ENCODE results near the gene BMERB1.
"Not testable (repeated sequence)": the region's sequence is repeated elsewhere in the genome, so short reads cannot be mapped to it uniquely, and the experiment has no call there.

Gene BMERB1

GRCh38 chr16:15434425-15435215, at the start of gene BMERB1:
Gene BMERB1 (plus strand): TSS chr16:15434588. CDS start chr16:15434654, 66 bp downstream.
- in situ Hi-C loops (cut with MboI; ENCODE audit: low sequenced_read_pairs): no loop called here

- in situ Hi-C loops (cut with MboI; ENCODE audit: low sequenced_read_pairs): not testable (repeated sequence)
Observed at GRCh38 chr16:15388060-15388459, 46.3 kb upstream of the BMERB1 start.

- in situ Hi-C loops (cut with MboI; ENCODE audit: low sequenced_read_pairs): not testable (repeated sequence)
Observed at GRCh38 chr16:15389916-15390315, 44.5 kb upstream of the BMERB1 start.

DNA sequence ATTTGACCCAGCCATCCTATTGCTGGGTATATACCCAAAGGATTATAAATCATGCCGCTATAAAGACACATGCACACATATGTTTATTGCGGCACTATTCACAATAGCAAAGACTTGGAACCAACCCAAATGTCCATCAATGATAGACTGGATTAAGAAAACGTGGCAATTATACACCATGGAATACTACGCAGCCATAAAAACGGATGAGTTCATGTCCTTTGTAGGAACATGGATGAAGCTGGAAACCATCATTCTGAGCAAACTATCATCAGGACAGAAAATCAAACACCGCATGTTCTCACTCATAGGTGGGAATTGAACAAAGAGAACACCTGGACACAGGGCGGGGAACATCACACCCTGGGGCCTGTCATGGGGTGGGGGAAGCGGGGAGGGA, 41.4 kb upstream of the BMERB1 start:
- in situ Hi-C loops (cut with MboI; ENCODE audit: low sequenced_read_pairs): not testable (repeated sequence)

DNA sequence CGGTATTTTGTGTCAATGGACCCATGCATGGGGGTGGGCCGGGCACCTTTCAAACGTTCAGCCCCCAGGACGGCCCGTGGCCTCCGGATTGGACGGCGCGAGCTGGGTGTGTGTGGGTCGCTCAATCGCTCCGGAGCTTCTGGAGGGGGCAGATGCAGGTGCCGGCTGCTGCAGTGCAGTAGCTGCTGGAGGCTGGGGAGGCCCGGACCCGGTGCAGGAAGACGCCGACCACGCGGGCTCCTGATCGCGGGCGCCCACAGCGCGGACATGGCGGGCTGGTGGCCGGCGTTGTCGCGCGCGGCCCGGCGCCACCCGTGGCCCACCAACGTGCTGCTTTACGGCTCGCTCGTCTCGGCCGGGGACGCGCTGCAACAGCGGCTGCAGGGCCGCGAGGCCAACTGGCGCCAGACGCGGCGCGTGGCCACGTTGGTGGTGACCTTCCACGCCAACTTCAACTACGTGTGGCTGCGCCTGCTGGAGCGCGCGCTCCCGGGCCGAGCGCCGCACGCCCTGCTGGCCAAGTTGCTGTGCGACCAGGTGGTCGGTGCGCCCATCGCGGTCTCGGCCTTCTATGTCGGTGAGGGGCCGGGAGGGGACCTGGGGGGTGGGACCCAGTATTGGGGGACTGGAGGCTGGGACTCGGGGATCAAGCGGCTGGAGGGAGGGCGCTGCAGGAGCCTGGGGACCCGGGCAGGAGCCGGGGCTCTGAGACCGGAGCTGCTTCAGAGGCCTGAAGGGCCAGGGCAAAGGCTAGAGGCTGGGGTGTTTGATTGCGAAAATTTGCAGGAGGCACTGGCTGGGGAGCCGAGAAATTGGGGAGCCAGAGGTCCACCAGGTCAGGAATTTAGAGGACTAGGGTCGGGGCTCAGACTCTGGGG, 38.5 kb upstream of the BMERB1 start, which contains the start of gene MPV17L:
MPV17L (plus strand) TSS at position 124 of the 878 bp plus-strand sequence; CDS start at position 268, 144 bp downstream.
- in situ Hi-C loops (cut with MboI; ENCODE audit: low sequenced_read_pairs): not testable (repeated sequence)

GRCh38 chr16:15396509-15396829, 37.9 kb upstream of the BMERB1 start:
- in situ Hi-C loops (cut with MboI; ENCODE audit: low sequenced_read_pairs): not testable (repeated sequence)

GRCh38 chr16:15396948-15397594, 37.3 kb upstream of the BMERB1 start:
- in situ Hi-C loops (cut with MboI; ENCODE audit: low sequenced_read_pairs): no loop called here

GRCh38 chr16:15398618-15399316, 35.6 kb upstream of the BMERB1 start:
- in situ Hi-C loops (cut with MboI; ENCODE audit: low sequenced_read_pairs): no loop called here

DNA sequence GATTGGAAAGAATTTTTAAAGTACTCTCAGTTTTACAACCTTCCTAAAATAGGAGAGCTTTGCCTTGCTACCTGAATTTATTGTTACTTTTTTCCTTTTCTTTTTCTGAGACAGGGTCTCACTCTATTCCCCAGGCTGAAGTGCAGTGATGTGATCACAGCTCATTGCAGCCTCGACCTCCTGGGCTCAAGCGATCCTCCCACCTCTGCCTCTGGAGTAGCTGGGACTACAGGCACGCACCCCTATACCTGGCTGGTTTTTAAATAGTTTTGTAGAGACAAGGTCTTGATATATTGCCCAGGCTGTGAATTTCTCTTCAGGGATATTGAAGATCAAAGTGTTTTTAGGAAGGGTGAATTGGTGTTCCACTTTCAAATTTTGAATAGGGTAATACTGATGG, 35.1 kb upstream of the BMERB1 start:
- in situ Hi-C loops (cut with MboI; ENCODE audit: low sequenced_read_pairs): no loop called here

DNA sequence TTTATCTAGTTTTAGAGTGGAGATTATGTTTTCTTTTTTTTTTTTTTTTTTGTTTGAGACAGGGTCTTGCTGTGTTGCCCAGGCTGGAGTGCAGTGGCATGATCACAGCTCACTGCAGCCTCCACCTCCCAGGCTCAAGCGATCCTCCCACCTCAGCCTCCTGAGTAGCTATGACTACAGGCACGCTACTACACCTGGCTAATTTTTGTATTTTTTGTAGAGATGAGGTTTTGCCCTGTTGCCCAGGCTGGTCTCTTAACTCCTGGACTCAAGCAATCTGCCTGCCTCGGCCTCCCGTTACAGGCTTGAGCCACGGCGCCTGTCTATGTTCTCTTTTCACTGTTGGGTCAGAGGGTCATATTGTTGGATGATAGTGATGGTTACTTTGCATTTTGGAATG, 34.1 kb upstream of the BMERB1 start:
- in situ Hi-C loops (cut with MboI; ENCODE audit: low sequenced_read_pairs): not testable (repeated sequence)

- in situ Hi-C loops (cut with MboI; ENCODE audit: low sequenced_read_pairs): no loop called here
Observed at GRCh38 chr16:15401972-15402371, 32.4 kb upstream of the BMERB1 start.

DNA sequence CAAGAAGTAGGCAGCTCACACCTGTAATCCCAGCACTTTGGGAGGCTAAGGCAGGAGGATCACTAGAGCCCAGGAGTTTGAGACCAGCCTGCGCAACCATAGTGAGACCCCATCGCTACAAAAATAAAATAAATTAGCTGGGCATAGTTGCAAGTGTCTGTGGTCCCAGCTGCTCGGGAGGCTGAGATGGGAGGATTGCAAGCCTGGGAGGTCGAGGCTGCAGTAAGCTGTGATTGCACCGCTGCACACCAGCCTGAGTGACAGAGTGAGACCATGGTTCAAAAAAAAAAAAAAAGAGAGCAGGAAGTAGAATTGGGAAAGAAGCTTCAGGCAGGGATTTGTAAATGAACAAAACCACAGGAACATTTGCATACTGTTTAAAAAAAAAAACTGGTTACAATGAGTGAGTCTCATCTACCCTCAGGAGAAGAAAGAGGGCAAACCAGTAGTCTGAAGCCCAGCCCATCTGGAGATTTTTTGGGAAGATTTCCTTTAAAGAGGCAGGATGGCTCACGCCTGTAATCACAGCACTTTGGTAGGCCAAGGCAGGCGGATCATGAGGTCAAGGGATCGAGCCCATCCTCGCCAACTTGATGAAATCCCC, 30.9 kb upstream of the BMERB1 start:
- in situ Hi-C loops (cut with MboI; ENCODE audit: low sequenced_read_pairs): no loop called here

DNA sequence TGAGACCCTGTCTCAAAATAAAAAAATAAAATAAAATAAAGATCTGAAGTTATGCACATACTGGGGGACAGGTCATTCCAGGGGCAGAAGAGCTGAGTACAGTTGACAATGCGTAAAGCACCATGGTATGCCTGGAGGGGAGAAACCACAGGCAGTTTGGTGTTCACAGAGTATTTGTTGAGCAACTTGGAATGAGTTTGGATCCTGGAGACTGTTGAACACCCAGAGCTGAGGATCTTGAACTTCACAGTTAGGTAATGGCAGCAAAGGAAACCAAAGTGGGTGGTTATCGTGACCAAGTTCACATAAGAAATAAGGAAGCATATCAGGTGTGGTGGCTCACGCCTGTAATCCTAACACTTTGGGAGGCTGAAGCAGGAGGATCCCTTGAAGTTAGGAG, 30.3 kb upstream of the BMERB1 start:
- in situ Hi-C loops (cut with MboI; ENCODE audit: low sequenced_read_pairs): not testable (repeated sequence)

DNA sequence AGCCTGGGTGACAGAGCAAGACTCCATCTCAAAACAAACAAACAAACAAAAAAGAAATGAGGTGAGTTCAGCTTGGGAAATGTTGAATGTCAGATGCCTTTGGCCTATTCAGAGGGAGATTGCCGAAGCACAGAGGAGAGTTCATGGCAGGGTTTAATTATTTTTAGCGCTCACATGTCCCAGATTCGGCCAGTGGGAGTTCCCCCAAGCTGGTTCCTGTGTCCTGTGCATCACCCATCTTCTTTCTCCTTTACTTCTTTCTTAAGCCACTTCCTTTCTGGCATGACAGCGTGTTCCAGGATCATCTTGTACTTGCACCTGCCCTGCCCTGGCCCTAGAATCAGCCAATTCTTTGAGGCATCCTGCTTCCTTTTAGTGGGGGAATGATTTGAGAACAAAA, 29.6 kb upstream of the BMERB1 start:
- in situ Hi-C loops (cut with MboI; ENCODE audit: low sequenced_read_pairs): no loop called here

DNA sequence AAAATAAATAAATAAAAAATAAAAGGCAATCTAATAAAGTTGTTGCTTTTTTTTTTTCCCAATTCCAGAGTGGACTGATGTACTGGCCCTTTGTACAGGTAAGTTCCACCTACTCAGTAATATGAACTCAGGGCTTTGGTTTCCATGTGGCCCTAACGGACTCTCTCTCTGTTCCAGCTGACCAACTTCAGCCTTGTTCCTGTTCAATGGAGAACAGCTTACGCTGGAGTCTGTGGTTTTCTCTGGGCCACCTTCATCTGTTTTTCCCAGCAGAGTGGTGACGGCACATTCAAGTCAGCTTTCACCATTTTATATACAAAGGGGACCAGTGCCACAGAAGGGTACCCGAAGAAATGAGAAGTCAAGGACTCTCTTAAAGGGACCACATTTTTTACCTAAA, 26.6 kb upstream of the BMERB1 start:
- in situ Hi-C loops (cut with MboI; ENCODE audit: low sequenced_read_pairs): not testable (repeated sequence)

DNA sequence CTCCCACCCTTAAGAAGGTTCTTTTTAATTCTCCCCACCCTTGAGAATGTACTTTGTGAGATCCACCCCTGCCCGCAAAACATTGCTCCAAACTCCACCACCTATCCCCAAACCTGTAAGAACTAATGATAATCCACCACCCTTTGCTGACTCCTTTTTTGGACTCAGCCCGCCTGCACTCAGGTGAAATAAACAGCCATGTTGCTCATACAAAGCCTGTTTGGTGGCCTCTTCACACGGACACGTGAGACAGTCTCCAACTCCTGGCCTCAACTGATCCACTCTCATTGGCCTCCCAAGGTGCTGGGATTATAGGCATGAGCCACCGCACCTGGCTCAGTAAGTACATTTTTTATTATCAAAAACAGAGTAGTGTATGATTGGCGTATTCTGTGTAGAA, 24.9 kb upstream of the BMERB1 start:
- in situ Hi-C loops (cut with MboI; ENCODE audit: low sequenced_read_pairs): not testable (repeated sequence)

- in situ Hi-C loops (cut with MboI; ENCODE audit: low sequenced_read_pairs): no loop called here
Observed at GRCh38 chr16:15415511-15415985, 18.8 kb upstream of the BMERB1 start.

DNA sequence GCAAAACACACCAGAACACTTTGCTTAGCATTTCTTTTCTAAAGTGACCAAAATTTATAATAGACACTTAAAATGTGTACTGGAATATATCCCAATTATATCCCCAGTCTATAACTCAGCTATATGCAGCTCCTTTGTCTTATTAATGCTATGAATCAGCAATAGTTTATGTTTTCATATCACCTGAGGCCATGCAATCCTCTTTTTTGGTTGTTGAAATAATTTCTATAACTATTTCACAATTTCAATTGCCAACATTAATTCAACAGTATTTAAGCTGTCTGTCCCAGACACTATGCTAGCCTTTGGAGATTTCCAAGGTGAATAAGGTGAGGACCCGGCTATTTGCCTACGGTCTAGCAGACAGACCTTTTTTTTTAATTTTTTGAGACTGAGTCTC, 17.2 kb upstream of the BMERB1 start:
- in situ Hi-C loops (cut with MboI; ENCODE audit: low sequenced_read_pairs): no loop called here

- in situ Hi-C loops (cut with MboI; ENCODE audit: low sequenced_read_pairs): no loop called here
Observed at GRCh38 chr16:15418206-15418605, 16.2 kb upstream of the BMERB1 start.

DNA sequence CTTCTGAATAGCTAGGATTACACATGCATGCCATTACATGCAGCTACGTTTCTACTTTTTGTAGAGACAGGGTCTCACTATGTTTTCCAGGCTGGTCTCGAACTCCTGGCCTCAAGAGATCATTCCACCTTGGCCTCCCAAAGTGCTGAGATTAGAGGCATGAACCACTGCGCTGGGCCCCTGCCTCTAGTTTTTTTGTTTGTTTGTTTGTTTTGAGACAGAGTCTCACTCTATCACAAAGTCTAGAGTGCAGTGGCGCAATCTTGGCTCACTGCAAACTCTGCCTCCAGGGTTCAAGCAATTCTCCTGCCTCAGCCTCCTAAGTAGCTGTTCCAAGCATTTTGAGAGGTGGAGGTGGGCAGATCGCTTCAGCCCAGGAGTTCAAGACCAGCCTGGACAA, 12.7 kb upstream of the BMERB1 start:
- in situ Hi-C loops (cut with MboI; ENCODE audit: low sequenced_read_pairs): not testable (repeated sequence)

Measured in HL-60/S4 treated with retinoic acid at 250 ng/mL for 4 days and 3 days (cell line).